ENCODE data around the gene DVL3.

DVL3 gene

GRCh38 chr3:184166671-184167070, 11.5 kb downstream of the DVL3 start:
- H3K9me3 ChIP-seq (ENCODE audit: insufficient read depth, low read length) = no peaks in the 10 kb centered on the region
- H3K4me3 ChIP-seq (ENCODE audit: insufficient read length, low read depth) = no peak overlapping the region
- DNase-seq (ENCODE audit: low read depth, low spot score) = no peak
- H3K4me1 ChIP-seq (ENCODE audit: insufficient read depth, insufficient read length) = peaks cover 9% of the 10 kb centered on the region
- H3K9ac ChIP-seq (ENCODE audit: insufficient read length, low read depth) = no peak overlapping the region
- peaks cover 94% of the 10 kb centered on the region for H3K36me3 ChIP-seq (ENCODE audit: insufficient read depth, insufficient read length, low read length)
- TF ChIP-seq YY1 (IDR thresholded peaks at IDR 0.05; ENCODE audit: insufficient read depth, insufficient read length) (no peak), ZNF274 (IDR thresholded peaks at IDR 0.05; ENCODE audit: low read depth, low read length) (no peak), SUZ12 (IDR thresholded peaks at IDR 0.05; ENCODE audit: extremely low read depth, insufficient read depth, insufficient read length) (no peak)
- H3K27me3 ChIP-seq (ENCODE audit: insufficient read depth, insufficient read length) = no peaks in the 10 kb centered on the region

DNA sequence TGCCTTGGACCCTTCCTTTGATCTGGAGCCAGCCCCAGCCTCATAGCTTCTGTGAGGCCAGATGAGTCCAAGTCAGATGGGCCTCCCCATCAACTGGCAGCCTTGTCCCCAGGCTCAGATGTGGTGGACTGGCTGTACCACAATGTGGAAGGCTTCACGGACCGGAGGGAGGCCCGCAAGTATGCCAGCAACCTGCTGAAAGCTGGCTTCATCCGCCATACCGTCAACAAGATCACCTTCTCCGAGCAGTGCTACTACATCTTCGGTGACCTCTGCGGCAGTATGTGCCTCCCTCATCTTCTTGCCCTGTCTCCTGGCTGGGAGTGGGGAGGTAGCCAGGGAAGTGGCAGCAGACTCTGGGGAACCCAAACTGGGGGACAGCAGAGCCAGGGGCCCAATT, 12.6 kb downstream of the DVL3 start:
- TF ChIP-seq SUZ12 (IDR thresholded peaks at IDR 0.05; ENCODE audit: extremely low read depth, insufficient read depth, insufficient read length) (no peak), YY1 (IDR thresholded peaks at IDR 0.05; ENCODE audit: insufficient read depth, insufficient read length) (no peak), ZNF274 (IDR thresholded peaks at IDR 0.05; ENCODE audit: low read depth, low read length) (no peak)
- no peaks in the 10 kb centered on the region for H3K27me3 ChIP-seq (ENCODE audit: insufficient read depth, insufficient read length)
- H3K9ac ChIP-seq (ENCODE audit: insufficient read length, low read depth) = no peak overlapping the region
- H3K9me3 ChIP-seq (ENCODE audit: insufficient read depth, low read length) = no peaks in the 10 kb centered on the region
- no peak for DNase-seq (ENCODE audit: low read depth, low spot score)
- H3K4me1 ChIP-seq (ENCODE audit: insufficient read depth, insufficient read length) = peaks cover 13% of the 10 kb centered on the region
- peaks cover 94% of the 10 kb centered on the region for H3K36me3 ChIP-seq (ENCODE audit: insufficient read depth, insufficient read length, low read length)
- no peak overlapping the region for H3K4me3 ChIP-seq (ENCODE audit: insufficient read length, low read depth)

DNA sequence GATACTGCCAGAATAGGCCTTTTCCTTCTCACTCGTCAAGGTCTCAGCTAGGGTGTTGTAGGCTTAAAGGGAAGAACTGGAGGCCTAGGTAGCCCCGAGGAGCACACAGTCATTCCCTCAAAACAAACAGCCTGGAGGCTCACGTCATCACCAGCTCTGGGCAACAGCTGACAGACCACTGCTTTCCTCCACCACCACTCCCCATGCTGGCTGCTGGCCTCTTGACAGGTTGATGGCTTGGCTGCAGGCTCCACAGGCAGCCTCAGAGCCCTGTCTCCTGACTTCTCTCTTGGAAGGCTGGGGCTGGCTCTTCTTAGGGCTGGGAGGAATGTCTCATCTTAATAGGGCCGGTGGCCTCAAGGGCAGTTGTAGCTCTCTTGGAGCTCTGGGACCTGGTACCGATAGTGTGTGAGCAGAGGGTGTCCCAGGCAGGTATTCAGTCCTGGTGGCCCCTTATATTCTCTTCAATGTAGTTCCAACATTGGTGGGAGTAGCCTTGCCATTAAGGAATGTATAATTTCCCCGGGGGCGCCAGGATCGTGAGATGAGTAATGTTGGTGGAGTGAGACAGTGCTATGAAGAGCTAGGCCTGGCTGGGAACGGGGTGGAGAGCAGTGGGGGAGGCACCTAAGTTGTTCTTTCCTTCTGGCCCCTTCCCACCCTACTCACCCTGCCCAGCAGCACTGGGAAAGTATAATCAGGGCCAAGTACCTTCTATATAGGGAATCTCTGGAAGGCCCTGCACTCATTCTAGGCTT, 13.4 kb downstream of the DVL3 start:
- H3K9ac ChIP-seq (ENCODE audit: insufficient read length, low read depth) = no peak overlapping the region
- H3K4me3 ChIP-seq (ENCODE audit: insufficient read length, low read depth) = no peak overlapping the region
- peaks cover 94% of the 10 kb centered on the region for H3K36me3 ChIP-seq (ENCODE audit: insufficient read depth, insufficient read length, low read length)
- peaks cover 13% of the 10 kb centered on the region for H3K4me1 ChIP-seq (ENCODE audit: insufficient read depth, insufficient read length)
- no peak for DNase-seq (ENCODE audit: low read depth, low spot score)
- no peaks in the 10 kb centered on the region for H3K27me3 ChIP-seq (ENCODE audit: insufficient read depth, insufficient read length)
- H3K9me3 ChIP-seq (ENCODE audit: insufficient read depth, low read length) = no peaks in the 10 kb centered on the region
- no peak for TF ChIP-seq YY1 (IDR thresholded peaks at IDR 0.05; ENCODE audit: insufficient read depth, insufficient read length)
- TF ChIP-seq SUZ12 (IDR thresholded peaks at IDR 0.05; ENCODE audit: extremely low read depth, insufficient read depth, insufficient read length) = no peak
- TF ChIP-seq ZNF274 (IDR thresholded peaks at IDR 0.05; ENCODE audit: low read depth, low read length) = no peak

DNA sequence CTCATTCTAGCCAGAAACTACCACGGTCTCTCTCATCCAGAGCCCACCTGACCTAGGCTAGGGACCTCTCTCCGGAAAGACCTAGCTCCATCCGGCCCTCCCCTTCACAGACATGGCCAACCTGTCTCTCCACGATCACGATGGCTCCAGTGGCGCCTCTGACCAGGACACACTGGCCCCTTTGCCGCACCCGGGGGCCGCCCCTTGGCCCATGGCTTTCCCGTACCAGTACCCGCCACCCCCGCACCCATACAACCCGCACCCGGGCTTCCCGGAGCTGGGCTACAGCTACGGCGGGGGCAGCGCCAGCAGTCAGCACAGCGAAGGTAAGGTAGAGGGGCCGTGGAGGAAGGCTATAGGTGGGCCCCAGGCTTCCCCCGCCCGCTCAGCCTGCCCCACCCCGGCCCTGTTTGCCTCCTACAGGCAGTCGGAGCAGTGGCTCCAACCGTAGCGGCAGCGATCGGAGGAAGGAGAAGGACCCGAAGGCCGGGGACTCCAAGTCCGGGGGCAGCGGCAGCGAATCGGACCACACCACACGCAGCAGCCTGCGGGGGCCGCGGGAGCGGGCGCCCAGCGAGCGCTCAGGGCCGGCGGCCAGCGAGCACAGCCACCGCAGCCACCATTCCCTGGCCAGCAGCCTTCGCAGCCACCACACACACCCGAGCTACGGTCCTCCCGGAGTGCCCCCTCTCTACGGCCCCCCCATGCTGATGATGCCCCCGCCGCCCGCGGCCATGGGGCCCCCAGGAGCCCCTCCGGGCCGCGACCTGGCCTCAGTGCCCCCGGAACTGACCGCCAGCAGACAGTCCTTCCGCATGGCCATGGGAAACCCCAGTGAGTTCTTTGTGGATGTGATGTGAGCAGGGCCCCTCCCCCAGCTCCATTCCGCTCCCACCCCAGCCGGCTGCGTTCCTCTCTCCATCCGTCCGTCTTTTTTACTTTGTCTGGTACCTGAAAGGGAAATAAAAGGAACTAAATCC, 15.0 kb downstream of the DVL3 start:
- peaks cover 13% of the 10 kb centered on the region for H3K4me1 ChIP-seq (ENCODE audit: insufficient read depth, insufficient read length)
- peak overlapping the region; percentile 73 for H3K9ac ChIP-seq (ENCODE audit: insufficient read length, low read depth)
- peaks cover 83% of the 10 kb centered on the region for H3K36me3 ChIP-seq (ENCODE audit: insufficient read depth, insufficient read length, low read length)
- no peak for DNase-seq (ENCODE audit: low read depth, low spot score)
- no peaks in the 10 kb centered on the region for H3K9me3 ChIP-seq (ENCODE audit: insufficient read depth, low read length)
- H3K27me3 ChIP-seq (ENCODE audit: insufficient read depth, insufficient read length) = no peaks in the 10 kb centered on the region
- TF ChIP-seq YY1 (IDR thresholded peaks at IDR 0.05; ENCODE audit: insufficient read depth, insufficient read length) (no peak), ZNF274 (IDR thresholded peaks at IDR 0.05; ENCODE audit: low read depth, low read length) (no peak), SUZ12 (IDR thresholded peaks at IDR 0.05; ENCODE audit: extremely low read depth, insufficient read depth, insufficient read length) (no peak)
- no peak overlapping the region for H3K4me3 ChIP-seq (ENCODE audit: insufficient read length, low read depth)

DNA sequence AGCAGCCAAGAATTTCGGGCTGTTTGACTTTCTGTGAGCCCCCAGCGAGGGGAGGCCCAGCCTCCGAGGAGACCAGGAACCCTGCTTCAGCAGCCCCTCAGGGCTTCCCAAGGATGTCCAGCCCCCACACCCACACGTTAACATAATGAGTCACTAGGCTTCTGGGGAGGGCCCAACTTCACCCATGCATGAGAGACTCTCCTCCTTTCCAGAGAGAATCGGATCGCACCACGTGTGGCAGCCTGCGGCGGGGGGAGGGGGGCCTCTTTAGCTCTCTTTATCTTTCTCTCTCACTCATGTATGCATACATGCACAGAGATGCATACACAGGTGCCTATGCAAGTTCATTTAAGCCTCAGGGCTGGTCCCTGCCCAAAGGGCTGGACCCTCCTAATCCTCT, 16.4 kb downstream of the DVL3 start:
- Histone ChIP-seq H3K9me3 (ENCODE audit: insufficient read depth, low read length) (no peaks in the 10 kb centered on the region), H3K4me1 (ENCODE audit: insufficient read depth, insufficient read length) (peaks cover 13% of the 10 kb centered on the region), H3K27me3 (ENCODE audit: insufficient read depth, insufficient read length) (no peaks in the 10 kb centered on the region), H3K36me3 (ENCODE audit: insufficient read depth, insufficient read length, low read length) (peaks cover 76% of the 10 kb centered on the region), H3K4me3 (ENCODE audit: insufficient read length, low read depth) (no peak overlapping the region), H3K9ac (ENCODE audit: insufficient read length, low read depth) (peak overlapping the region; percentile 73)
- no peak for TF ChIP-seq SUZ12 (IDR thresholded peaks at IDR 0.05; ENCODE audit: extremely low read depth, insufficient read depth, insufficient read length)
- TF ChIP-seq ZNF274 (IDR thresholded peaks at IDR 0.05; ENCODE audit: low read depth, low read length) = no peak
- TF ChIP-seq YY1 (IDR thresholded peaks at IDR 0.05; ENCODE audit: insufficient read depth, insufficient read length) = no peak
- no peak for DNase-seq (ENCODE audit: low read depth, low spot score)

DNA sequence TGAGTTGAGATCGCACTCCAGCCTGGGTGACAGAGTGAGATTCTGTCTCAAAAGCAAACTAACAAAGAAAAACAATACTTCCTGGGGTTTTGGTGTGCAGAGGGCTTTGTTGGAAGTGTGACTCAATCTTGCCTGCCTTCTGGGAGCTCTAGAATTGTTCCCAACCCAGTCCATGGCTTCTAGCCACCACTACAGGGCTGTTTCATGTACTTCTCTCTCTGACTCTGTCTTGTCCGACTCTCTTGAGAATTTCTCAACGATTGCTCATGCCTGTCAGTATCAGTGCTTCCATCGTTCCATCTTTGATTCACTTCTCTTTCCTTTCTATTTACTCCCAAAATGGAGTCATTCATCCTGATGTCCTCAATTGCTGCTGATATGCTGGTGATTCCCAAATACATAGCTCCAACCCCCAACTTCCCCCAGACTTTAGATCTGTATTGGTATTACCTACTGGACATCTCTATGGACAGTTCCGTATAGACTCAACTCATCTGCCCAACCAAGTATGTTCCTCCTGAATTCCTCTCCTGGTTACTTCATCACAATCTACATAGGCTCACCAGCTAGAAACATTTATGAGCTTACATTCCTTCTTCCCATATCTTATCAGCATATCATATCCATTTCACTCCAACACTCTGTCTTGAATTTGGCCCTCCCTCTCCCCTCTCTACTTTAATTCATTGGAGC, 17.6 kb downstream of the DVL3 start:
- H3K9ac ChIP-seq (ENCODE audit: insufficient read length, low read depth) = no peak overlapping the region
- no peak for DNase-seq (ENCODE audit: low read depth, low spot score)

More for the DNA sequence above, 17.6 kb downstream of the DVL3 start:
- Histone ChIP-seq H3K27me3 (ENCODE audit: insufficient read depth, insufficient read length) (no peaks in the 10 kb centered on the region), H3K4me3 (ENCODE audit: insufficient read length, low read depth) (no peak overlapping the region), H3K9me3 (ENCODE audit: insufficient read depth, low read length) (no peaks in the 10 kb centered on the region), H3K36me3 (ENCODE audit: insufficient read depth, insufficient read length, low read length) (peaks cover 75% of the 10 kb centered on the region), H3K4me1 (ENCODE audit: insufficient read depth, insufficient read length) (peaks cover 22% of the 10 kb centered on the region)
- TF ChIP-seq SUZ12 (IDR thresholded peaks at IDR 0.05; ENCODE audit: extremely low read depth, insufficient read depth, insufficient read length) (no peak), ZNF274 (IDR thresholded peaks at IDR 0.05; ENCODE audit: low read depth, low read length) (no peak), YY1 (IDR thresholded peaks at IDR 0.05; ENCODE audit: insufficient read depth, insufficient read length) (no peak)

Data from NT2/D1 (cell line).